Endothelial cell of umbilical vein (primary cell): ENCODE data around the gene THEMIS2. TPM values are rescaled to one million over a fixed set of nuclear protein-coding genes. Genes with fewer than 3 reads are reported as not detected.

Source experiments
- BruUV-seq: library from RNA; stranded (reverse); fragments of 400-500 nt; replicated peaks from 2 replicates; lab custom pipeline; 2021; lab: Mats Ljungman, UMichigan
- CTCF ChIA-PET: fragments of 300-600, 350-600 bp; sonication (Branson Sonifier 250); formaldehyde crosslinking; loops from one replicate; lab custom pipeline; 2021; ENCODE audit warnings: antibody characterized with exemption, inconsistent platforms; lab: Charles Lee
- POLR2A ChIA-PET: fragments of 300-600, 350-600 bp; sonication (Branson Sonifier 250); formaldehyde crosslinking; loops from one replicate; lab custom pipeline; 2021; ENCODE audit warnings: antibody characterized with exemption, inconsistent platforms; lab: Charles Lee
- DNase-seq: peaks from one replicate; pipeline ENCODE4 v3.0.0-alpha.2; 2011; ENCODE audit warnings: low read depth, low spot score
- FAIRE-seq: peaks from 2 replicates; lab custom pipeline; 2011; peaks lifted over from hg19 to GRCh38; lab: Jason Lieb, UNC
- H2AFZ ChIP-seq: 2 replicates; pipeline ENCODE4 v1.6.0; 2012; ENCODE audit warnings: low read depth, low read length, control low read depth, inconsistent platforms
- H3K27ac ChIP-seq: 2 replicates; pipeline ENCODE4 v1.5.1; 2011; ENCODE audit warnings: low read depth, mild to moderate bottlenecking, control low read depth, low read length, moderate library complexity; ENCODE audit not compliant: insufficient read depth
- H3K27me3 ChIP-seq, 2 experiments: 2 replicates each; pipeline versions ENCODE4 v1.6.0 to v1.6.1; 2011; ENCODE audit warnings: low read length in 2 of 2, mixed read lengths in 1 of 2; ENCODE audit not compliant: control insufficient read depth in 2 of 2, insufficient read depth in 2 of 2
- H3K36me3 ChIP-seq, 2 experiments: 2 replicates in 1 of 2; 3 replicates in 1 of 2; pipeline ENCODE4 v1.5.1; 2011; ENCODE audit warnings: low read length in 2 of 2, mild to moderate bottlenecking in 1 of 2, moderate library complexity in 1 of 2; ENCODE audit not compliant: control insufficient read depth in 2 of 2, insufficient read depth in 2 of 2; ENCODE audit errors: extremely low read depth in 1 of 2
- H3K4me1 ChIP-seq: 3 replicates; pipeline ENCODE4 v1.5.1; 2011; ENCODE audit warnings: mild to moderate bottlenecking, low read length; ENCODE audit not compliant: control insufficient read depth, insufficient read depth; ENCODE audit errors: extremely low read depth
- H3K4me2 ChIP-seq: 2 replicates; pipeline ENCODE4 v1.6.1; 2011; ENCODE audit warnings: low read length, control low read depth, mixed read lengths; ENCODE audit not compliant: insufficient read depth
- H3K4me3 ChIP-seq, 3 experiments: fragments of 200-600 bp in 1 of 3; sonication (generic), shearing (Covaris generic) in 1 of 3; replicated peaks in 1 of 3; 2 replicates each; pipeline ENCODE4 v1.5.1; 2011 to 2016; ENCODE audit warnings: control low read depth in 3 of 3, low read length in 3 of 3, mild to moderate bottlenecking in 2 of 3, inconsistent platforms in 1 of 3, low read depth in 1 of 3, moderate library complexity in 1 of 3; ENCODE audit not compliant: insufficient read depth in 1 of 3
- H3K79me2 ChIP-seq: 2 replicates; pipeline ENCODE4 v1.6.0; 2012; ENCODE audit warnings: low read length, inconsistent platforms; ENCODE audit not compliant: control insufficient read depth, insufficient read depth
- H3K9ac ChIP-seq: replicated peaks from 2 replicates; pipeline ENCODE3; 2011; ENCODE audit warnings: low read length, control low read depth; ENCODE audit not compliant: insufficient read depth; ENCODE audit errors: extremely low read depth
- H3K9me1 ChIP-seq: replicated peaks from 3 replicates; pipeline ENCODE4 v1.6.0; 2011; ENCODE audit warnings: mild to moderate bottlenecking, low read length; ENCODE audit not compliant: control insufficient read depth, insufficient read depth; ENCODE audit errors: extremely low read depth
- H3K9me3 ChIP-seq: replicated peaks from 2 replicates; pipeline ENCODE4 v1.5.1; 2012; ENCODE audit warnings: low read length, inconsistent platforms; ENCODE audit not compliant: control insufficient read depth, insufficient read depth
- H4K20me1 ChIP-seq: replicated peaks from 2 replicates; pipeline ENCODE3; 2011; ENCODE audit warnings: mild to moderate bottlenecking, low read length; ENCODE audit not compliant: control insufficient read depth, insufficient read depth; ENCODE audit errors: extremely low read depth
- EZH2 ChIP-seq: IDR thresholded peaks from 2 replicates; pipeline ENCODE4 v1.6.1; 2012; ENCODE audit warnings: borderline replicate concordance, low read depth, mild to moderate bottlenecking, moderate library complexity, low read length, inconsistent platforms; ENCODE audit not compliant: severe bottlenecking
- FOS ChIP-seq: IDR thresholded peaks from 2 replicates; pipeline ENCODE4 v1.6.1; 2011; ENCODE audit warnings: mild to moderate bottlenecking, low read length, moderate library complexity, borderline replicate concordance; ENCODE audit not compliant: insufficient read depth
- GATA2 ChIP-seq: IDR thresholded peaks from 2 replicates; pipeline ENCODE4 v1.7.0; 2011; ENCODE audit warnings: low read depth, mild to moderate bottlenecking, moderate library complexity, mixed read lengths, low read length; ENCODE audit not compliant: insufficient read length, insufficient read depth
- JUN ChIP-seq: IDR thresholded peaks from 2 replicates; pipeline ENCODE4 v1.6.1; 2011; ENCODE audit warnings: borderline replicate concordance, low read depth; ENCODE audit not compliant: insufficient read length, insufficient read depth
- MYC ChIP-seq: IDR thresholded peaks from one replicate; pipeline ENCODE4 v1.6.1; 2011; ENCODE audit warnings: mild to moderate bottlenecking, low read depth, low read length
- POLR2A ChIP-seq: IDR thresholded peaks from 2 replicates; pipeline ENCODE4 v1.6.1; 2012; ENCODE audit warnings: low read depth, mild to moderate bottlenecking, control low read depth, low read length
- POLR2AphosphoS5 ChIP-seq: IDR thresholded peaks from 2 replicates; pipeline ENCODE4 v1.6.1; 2012; ENCODE audit warnings: low read depth, mild to moderate bottlenecking, control low read depth, low read length, moderate library complexity; ENCODE audit not compliant: insufficient read depth
- dilution Hi-C: fragments of 300-500 bp; cut with MboI; formaldehyde crosslinking; loops from one replicate; pipeline ENCODE4 v1.15.0; 2019; ENCODE audit warnings: low sequenced_read_pairs; ENCODE audit not compliant: extremely low pct_ligation_motif_present
- intact Hi-C: fragments of 100-400 bp; cut with micrococcal nuclease; formaldehyde crosslinking; loops from one replicate; pipeline ENCODE4 v1.10.0; 2022
- polyA plus RNA-seq, 4 experiments: library from polyadenylated mRNA; depleted of rRNA in 3 of 4; stranded (reverse) in 3 of 4; unstranded in 1 of 4; fragments of >200 nt; gene quantifications; 2 replicates each; pipeline versions ENCODE4 v1.2.1 to v1.2.3, GENCODE V29; 2011 to 2012; ENCODE audit warnings: missing spikeins in 1 of 4
- total RNA-seq: library from RNA; stranded (reverse); gene quantifications from 2 replicates; pipeline ENCODE4 v1.2.3, GENCODE V29; 2021
- TF ChIP-seq, protein P1 (sequence below): IDR thresholded peaks from 2 replicates; pipeline ENCODE4 v1.6.1; 2011; ENCODE audit not compliant: insufficient read depth, insufficient read length
- TF ChIP-seq, protein P2 (sequence below), 2 donors: IDR thresholded peaks; 1 replicate in 1 of 2; 2 replicates in 1 of 2; pipeline ENCODE4 v1.5.1; 2011; ENCODE audit warnings: low read length in 2 of 2, mild to moderate bottlenecking in 2 of 2, moderate library complexity in 2 of 2, control low read depth in 1 of 2, inconsistent platforms in 1 of 2, low read depth in 1 of 2; ENCODE audit not compliant: insufficient read depth in 1 of 2; ENCODE audit errors: extremely low read depth in 1 of 2

The THEMIS2 gene
- total and polyA plus RNA-seq, 2 donors (not counting 3 experiments of a cell fraction or from before 2014, with no cell fraction given), result 11.1 to 15.7 TPM

DNA sequence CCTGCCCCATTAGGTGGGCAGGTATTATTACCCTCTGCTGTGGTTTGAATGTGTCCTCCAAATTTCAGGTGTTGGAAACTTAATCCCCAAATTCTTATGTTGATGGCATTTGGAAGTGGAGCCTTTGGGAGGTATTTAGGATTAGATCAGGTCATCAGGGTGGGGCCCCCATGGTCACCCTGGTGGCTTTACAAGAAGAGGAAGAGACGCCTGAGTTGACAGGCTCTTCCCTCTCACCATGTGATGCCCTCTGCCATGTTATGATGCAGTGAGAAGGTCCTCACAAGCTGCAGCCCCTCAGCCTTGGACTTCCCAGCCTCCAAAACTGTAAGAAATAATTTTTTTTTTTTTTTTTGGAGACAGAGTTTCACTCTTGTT is 8.8 kb upstream of the THEMIS2 start:
- Histone ChIP-seq H3K79me2 (no peaks in the 10 kb centered on the region), H3K4me1 (peaks cover 4% of the 10 kb centered on the region), H3K4me2 (no peak overlapping the region), H3K27me3 (no peaks in the 10 kb centered on the region), H3K9ac (no peak overlapping the region), H3K9me1 (no peaks in the 10 kb centered on the region), H4K20me1 (no peaks in the 10 kb centered on the region), H2AFZ (no peak overlapping the region), H3K9me3 (no peaks in the 10 kb centered on the region), H3K36me3 (no peaks in the 10 kb centered on the region), H3K4me3 (no peak overlapping the region), H3K27ac (no peak overlapping the region)
- dilution Hi-C loops (no loop called here), intact Hi-C loops (no loop called here)
- DNase-seq (no peak), FAIRE-seq (no peak)
- no TSS peak for BruUV-seq
- CTCF ChIA-PET, result interaction anchor here (1.1 kb wide), 1 partner anchor 12 kb away, joined by 3 read pairs; no protein-coding TSS in a partner anchor
- POLR2A ChIA-PET, result no interaction called here
- TF ChIP-seq POLR2AphosphoS5, result no peak
- no peak for TF ChIP-seq JUN
- no peak for TF ChIP-seq FOS
- no peak for TF ChIP-seq GATA2
- TF ChIP-seq MYC, result no peak
- no peak for TF ChIP-seq POLR2A
- TF ChIP-seq EZH2, result no peak
- TF ChIP-seq, protein P1, sequence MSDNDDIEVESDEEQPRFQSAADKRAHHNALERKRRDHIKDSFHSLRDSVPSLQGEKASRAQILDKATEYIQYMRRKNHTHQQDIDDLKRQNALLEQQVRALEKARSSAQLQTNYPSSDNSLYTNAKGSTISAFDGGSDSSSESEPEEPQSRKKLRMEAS, result no peak
- TF ChIP-seq, protein P2, sequence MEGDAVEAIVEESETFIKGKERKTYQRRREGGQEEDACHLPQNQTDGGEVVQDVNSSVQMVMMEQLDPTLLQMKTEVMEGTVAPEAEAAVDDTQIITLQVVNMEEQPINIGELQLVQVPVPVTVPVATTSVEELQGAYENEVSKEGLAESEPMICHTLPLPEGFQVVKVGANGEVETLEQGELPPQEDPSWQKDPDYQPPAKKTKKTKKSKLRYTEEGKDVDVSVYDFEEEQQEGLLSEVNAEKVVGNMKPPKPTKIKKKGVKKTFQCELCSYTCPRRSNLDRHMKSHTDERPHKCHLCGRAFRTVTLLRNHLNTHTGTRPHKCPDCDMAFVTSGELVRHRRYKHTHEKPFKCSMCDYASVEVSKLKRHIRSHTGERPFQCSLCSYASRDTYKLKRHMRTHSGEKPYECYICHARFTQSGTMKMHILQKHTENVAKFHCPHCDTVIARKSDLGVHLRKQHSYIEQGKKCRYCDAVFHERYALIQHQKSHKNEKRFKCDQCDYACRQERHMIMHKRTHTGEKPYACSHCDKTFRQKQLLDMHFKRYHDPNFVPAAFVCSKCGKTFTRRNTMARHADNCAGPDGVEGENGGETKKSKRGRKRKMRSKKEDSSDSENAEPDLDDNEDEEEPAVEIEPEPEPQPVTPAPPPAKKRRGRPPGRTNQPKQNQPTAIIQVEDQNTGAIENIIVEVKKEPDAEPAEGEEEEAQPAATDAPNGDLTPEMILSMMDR (IDR thresholded peaks at IDR 0.05; ENCODE audit: extremely low read depth in 1 of 2, insufficient read depth in 1 of 2, low read depth in 1 of 2, low read length in 2 of 2), result no peak
